Lung microvascular endothelial cell (primary cell): ENCODE results near the gene PACSIN2. TPM values are rescaled to one million over a fixed set of nuclear protein-coding genes. Genes with fewer than 3 reads are reported as not detected.
"Not testable (repeated sequence)": the region's sequence is repeated elsewhere in the genome, so short reads cannot be mapped to it uniquely, and the experiment has no call there.

ENCODE experiments used
- DNase-seq, 2 donors: peaks; one replicate each; pipeline versions ENCODE4 v3.0.0 to v3.0.0-alpha.2; 2010; ENCODE audit warnings: low read depth in 2 of 2
- total RNA-seq: library from RNA; depleted of rRNA; stranded (reverse); fragments of >200 nt; gene quantifications from 2 replicates; pipeline ENCODE4 v1.2.1, GENCODE V29; 2014

The PACSIN2 gene
- total RNA-seq, 1 donor from 2014 or later = 88.9 TPM

DNA sequence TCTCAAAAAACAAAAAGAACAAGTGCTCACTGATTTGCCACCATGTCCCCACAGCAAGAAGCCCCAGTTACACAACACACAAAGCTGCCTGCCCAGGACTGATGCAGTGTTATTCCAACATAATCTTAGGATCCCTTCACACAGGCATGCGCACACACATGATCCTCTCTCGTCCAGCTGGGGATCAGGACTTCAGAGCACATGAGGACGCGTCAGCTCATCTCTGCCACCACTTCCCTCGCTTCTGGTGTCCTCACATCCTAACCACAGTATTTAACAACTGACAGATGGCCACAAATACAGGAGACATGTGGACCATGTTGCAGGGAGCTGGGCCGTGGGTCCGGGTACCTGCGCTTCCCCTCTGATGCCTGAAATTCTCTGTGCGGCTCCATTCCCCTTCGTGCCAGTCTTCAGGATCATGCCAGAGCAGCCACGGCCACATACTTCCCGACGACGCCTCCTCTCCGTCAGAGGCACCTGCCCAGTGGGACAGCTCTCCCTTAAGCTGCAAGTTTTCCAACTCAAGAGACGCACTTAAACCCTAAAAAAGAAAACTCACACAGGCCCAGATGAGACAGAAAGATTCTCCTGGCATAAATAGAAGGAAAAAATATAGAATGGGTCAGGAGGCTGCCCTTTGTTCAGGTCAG is 68.3 kb downstream of the PACSIN2 start:
- no peak for DNase-seq

DNA sequence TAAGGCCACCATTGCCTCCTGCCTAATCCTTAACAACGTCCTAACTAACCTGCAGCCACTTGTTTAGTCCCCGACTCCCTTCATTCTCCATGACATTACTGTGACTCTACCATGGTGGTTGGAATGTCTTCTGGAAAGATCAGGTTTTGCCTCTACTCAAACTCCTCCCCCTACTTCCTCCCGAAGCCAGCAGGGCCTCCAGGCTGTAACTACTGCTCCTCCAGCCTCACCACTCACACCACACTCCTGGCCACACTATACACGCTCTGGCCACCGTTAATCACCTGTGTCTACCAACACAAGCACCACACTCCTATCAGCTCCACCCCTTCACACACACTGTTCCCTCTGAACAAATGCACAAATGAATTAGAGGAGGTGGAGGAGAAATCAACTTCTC is 69.2 kb downstream of the PACSIN2 start:
- DNase-seq = no peak

DNA sequence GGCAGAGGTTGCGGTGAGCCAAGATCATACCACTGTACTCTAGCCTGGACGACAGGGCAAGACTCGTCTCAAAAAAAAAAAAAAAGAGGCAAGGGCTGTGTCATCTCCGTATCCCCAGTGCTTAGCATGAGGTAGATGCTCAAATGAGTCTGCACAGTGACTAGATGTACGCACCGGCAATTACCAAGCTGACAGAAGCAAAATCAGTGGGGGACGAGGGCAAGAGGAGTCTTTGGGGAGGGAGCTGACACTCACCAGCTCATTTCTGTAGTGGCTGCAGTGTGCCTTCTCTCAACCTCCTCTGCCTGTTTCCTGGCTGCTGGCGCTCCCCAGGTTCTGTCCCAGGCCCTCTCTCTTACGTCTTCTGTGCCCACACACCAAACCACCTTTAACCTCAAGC is 69.9 kb downstream of the PACSIN2 start:
- no peak for DNase-seq

DNA sequence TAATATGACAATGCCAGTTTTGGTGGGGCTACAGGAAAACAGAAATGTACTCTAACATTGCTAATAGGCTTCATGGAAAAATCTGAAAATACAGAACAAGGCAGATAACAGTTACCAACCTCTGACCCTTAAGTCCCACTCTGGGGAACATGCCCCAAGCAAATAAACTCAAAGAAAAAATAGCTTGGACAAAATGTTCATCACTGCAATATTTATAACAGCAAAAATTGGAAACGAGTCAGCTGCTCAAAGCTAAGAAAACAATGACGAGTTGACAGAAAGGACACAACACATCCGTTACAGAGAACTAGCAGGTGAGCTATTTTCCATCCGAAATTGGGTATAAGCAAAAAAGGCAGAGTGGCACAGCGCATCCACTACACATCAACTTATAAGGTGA is 70.5 kb downstream of the PACSIN2 start:
- DNase-seq = peak in 1 of 2 donors; percentile 92

DNA sequence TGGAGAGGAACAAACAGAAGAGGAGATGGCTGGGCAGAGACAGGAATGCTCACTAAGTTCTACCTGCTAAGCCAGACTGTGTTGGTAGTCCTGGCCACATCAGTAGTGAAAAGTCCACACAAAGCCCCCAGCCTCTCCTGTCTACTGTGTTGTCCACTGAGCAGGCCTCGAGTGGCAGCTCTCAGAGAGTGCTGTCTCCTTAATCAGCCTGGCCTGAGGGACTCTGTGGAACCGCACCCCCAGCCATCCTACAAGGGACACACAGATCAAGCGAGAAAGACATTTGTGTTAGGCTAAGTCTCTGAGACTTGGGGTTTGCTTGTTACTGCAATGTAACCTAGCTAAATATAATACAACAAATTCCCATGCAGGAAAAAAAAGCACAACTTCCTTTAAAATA is 71.0 kb downstream of the PACSIN2 start:
- DNase-seq = no peak

DNA sequence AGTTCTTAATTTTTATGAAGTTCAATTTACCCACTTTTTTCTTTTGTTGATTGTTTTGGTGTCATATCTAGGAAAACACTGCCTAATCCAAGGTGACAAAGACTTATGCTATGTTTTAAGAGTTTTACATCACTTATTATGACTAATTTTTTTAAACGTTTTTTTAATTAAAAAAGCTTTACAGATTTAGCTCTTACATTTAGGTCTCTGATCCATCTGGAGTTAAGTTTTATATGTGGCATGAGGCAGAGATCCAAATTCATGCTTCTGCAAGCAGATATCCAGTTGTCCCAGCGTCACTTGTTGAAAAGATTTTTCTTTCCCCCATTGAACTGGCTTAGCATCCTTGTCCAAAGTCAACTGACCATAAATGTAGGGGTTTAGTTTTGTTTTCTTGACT is 72.6 kb downstream of the PACSIN2 start:
- no peak for DNase-seq

DNA sequence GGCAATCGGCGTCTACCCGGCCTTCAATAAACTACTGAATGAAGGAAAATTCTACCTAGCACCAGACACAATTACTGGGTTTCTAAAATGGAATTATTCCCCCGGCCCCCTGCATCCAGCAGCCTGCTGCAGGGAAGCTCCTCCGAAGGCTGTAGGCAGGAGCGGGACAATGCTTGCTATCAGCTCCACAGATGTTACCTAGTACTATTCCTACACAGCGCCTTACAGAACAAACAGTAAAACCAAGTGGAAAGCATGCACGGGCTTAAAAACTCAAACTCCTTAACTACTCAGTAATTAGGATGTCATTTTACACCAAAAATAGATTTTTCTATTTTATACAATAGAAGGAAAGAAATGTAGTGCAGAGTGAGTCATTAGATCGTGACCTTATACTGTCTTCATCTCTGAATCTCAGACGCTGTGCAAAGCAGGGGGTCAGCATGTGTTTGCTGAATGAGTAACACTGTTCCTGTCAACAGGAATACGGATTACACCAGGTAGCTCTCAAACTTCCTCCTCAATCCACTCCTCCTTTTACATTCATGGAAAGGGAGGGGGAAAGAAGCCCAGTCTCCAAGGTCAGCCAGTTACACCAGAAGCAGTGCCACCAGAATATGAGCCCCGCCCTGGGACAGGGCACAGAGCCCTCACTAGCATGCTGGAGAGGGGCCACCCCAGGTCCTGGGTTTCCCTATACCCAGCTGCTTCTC is 74.9 kb downstream of the PACSIN2 start:
- DNase-seq = peak; percentile 54 to 96

DNA sequence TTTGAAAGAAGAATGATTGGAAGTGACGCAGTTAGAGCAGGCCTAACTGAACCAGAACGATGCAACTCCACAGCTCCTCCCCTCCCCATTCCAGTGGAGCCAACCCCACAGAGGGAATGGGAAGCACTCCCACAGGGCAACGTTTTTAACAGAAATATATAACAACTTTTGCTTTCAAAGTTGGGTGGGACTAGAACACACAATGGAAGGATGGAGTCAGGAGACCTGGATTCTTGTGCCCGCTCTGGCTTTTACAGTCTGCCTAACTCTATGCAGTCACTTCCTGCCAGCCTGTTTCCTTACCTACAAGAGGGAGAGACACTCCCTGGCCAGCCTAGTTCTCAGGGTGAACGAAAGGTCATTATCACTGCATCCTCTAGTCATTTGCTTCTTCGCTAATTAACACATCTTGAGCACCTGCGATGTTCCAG is 75.5 kb downstream of the PACSIN2 start:
- DNase-seq = peak; percentile 72 to 86

DNA sequence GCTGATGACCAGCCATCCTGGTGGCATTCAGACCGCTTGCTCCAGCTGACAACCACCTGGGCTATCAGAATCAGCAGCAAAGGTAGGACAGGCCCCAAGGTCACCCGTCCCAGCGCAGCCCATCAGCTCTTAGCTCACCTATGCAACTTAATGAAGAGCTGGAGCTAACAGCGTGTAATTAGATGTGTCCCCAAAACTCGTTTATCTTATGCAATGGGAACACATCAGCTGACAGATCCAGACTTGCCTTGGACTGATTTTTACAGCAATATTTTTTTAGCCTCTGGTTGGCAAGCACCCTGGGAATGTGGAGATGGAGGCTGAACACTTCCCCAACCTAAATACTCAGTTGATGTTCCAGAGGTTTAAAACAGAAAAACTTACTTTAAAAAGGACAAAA is 76.0 kb downstream of the PACSIN2 start:
- DNase-seq = peak in 1 of 2 donors; percentile 30

DNA sequence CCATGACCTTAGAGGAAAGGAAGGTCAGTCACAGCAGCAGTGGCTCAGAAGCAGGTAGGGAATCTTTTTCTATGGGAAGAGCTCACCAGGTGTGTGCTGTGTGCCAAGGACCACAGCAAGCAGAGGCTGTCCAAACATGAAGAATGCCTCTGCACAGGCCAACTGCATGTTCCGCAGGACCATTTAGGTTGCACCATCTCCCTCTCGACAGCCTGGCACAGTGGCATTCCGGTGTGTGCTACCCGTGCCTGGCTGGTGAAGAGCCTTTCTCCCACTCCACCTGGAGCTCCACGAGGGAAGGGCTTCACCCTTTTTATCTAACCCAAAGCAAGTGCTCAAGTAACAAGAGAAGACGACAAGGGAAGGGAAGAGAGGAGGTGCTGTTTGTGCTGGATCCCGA is 76.5 kb downstream of the PACSIN2 start:
- DNase-seq = no peak

DNA sequence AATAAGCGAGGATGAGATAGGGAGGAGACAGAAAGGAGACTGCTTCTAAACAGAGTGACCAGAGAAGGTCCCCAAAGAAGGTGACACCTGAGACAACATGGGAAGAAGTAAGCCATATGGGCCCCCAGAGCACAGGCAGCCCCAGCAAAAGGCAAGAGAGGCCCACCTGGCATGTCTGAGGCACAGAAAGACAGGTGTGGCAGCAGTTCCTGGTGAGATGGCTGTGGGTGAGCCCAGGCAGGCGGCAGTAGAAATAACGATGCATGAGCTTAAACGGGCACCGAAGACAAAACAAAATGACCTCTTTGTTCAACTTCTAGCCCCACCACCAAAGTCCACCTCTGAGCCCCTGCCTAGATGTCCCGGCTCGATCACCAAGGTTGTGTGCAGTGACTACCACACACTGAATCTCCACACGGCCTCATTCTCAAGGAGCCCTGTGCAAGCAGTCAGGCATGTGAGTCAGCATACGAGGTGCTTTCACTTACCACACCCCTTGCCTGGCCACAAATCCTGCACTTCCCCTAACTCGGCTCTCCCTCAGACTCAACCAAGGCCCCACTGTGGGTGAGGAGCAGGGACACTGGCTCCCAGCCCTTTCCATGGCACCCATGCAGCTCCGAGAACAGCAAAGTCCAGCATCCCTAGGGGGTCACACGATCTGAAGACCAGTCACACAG is 77.6 kb downstream of the PACSIN2 start:
- peak in 1 of 2 donors; percentile 82 for DNase-seq

DNA sequence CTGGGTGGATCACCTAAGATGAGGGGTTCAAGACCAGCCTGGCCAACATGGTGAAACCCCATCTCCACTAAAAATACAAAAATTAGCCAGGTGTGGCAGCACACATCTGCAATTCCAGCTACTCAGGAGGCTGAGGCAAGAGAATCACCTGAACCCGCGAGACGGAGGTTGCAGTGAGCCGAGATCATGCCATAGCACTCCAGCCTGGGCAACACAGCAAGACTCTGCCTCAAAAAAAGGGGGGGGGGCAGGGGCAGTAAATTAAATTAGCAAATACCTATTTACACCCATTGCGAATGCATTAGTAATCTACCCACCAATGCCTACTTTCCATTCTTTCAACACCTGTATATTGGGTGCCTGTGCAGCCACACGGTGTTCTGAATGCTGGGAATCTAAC is 78.3 kb downstream of the PACSIN2 start:
- DNase-seq = not testable (repeated sequence)

DNA sequence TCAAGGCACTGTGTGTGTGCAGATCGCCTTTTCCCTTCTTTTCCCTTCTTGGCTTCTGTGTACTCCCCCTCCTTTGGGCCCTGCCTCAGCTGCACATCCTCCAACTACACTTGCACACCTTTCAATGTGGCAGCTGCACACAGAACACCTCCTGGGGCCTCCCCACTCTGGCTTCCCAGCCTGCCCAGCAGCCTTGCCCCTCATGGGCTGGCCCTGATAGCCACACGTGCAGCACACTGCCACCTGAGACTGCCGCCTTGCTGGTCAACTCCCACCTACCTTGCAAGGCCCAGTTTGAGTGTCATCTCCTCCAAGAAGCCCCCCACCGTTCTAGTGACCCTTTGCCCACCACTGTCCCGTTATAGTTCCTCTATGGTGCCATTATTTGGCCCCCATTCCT is 80.6 kb downstream of the PACSIN2 start:
- no peak for DNase-seq

DNA sequence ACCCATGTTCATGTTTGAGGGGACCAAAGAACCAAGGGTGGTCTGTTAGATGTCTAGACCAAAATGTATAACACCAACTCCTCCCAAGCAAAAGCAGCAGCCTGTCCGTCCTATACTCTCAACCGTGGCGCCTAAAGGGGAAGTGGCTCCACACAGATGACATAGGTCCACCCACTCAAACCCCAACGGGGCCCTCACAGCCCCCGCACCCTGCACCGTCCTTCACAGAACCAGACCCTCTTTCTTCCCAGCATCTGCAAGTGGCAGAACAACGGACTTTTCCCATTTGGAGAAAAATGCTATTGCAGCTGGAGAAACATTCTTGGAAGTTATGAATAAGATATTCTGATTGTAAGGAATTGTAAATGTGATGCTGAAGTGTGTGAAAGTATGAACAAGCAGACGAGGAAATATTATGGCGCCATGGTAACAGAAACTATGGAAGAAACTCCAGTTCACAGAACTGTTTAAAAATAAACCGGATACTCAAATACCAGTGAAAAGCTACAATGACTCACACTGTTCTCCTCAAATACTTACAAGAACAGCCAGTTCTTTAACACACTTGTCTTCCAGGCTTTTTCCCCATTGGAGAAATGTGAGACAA is 81.4 kb downstream of the PACSIN2 start:
- peak; percentile 88 to 97 for DNase-seq

DNA sequence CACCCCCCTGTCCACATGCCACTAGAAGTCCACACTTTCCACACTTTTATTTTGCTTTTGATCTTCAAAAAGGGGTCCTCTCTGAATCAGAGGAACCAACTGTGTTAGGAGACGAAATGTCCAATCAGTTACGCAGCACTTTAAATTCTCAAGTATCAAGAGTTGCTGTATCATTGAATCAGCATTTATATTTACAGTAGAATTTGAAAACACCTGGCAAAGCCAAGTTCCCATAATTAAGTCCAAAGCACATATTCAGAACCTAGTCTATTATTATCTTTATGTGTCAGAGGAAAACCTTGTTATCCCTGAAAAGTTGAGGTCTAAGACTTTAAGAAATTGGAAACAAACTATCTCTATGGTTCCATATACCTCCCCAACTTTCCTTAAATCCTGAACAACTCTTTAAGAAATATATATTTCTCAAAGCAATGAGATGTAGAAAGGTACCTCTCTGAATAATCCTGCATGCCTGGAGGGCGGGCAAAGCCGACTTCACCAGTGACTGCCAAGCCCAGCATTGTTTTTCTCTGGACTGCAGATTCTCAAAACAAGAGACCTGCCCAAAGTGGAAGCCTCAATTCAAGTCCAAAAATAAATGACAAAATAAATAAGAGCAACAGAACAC is 82.0 kb downstream of the PACSIN2 start:
- peak; percentile 20 to 48 for DNase-seq

DNA sequence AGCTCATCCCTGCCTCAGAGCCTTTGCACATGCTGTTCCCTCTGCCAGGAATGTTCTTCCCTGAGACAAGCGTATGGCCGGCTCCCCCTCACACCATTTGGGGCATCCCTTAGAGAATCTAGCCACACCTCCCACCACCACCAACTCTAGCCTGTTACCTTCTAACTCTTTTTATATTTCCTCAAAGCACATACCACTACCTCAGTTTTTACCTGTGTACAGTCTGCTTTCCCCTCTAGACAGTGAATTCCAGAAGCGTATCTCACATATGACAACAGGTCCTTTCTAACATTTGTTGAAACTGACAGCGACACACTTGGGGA is 82.8 kb downstream of the PACSIN2 start:
- no peak for DNase-seq

DNA sequence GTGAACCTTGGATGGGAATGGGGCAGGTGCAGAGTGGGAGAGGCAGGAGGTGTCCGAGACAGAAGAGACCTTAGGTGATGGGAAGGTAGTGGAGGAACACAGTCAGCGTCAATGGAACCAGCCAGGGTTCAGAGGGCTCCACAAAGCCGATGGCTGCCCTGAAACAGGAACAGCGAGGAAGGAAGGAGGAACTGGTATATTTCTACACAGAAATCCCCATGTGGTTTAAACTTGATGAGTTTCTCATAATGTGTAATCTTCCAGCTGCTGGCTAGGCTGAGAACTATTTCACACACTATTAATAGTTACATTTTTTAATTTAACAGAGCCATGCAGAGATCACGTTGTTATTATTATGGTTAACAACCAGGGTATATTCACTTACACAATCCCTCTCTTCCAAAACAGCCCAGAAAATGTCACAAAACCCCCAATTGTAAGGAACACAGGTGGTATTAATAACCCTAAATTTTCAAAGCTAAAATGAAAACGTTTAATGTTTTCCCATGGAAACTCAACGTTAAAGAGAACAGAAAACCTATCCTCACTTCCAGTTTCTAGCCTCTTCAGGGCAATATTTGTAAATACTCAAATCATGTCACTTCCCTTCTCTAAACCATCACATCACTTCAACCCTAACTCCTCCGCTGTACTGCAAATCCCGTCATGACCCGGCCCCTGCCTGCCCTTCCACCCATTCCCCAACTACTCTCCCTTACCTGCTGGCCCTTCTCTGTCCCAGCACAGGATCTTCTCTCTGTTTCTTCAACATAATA is 83.3 kb downstream of the PACSIN2 start:
- DNase-seq = no peak

DNA sequence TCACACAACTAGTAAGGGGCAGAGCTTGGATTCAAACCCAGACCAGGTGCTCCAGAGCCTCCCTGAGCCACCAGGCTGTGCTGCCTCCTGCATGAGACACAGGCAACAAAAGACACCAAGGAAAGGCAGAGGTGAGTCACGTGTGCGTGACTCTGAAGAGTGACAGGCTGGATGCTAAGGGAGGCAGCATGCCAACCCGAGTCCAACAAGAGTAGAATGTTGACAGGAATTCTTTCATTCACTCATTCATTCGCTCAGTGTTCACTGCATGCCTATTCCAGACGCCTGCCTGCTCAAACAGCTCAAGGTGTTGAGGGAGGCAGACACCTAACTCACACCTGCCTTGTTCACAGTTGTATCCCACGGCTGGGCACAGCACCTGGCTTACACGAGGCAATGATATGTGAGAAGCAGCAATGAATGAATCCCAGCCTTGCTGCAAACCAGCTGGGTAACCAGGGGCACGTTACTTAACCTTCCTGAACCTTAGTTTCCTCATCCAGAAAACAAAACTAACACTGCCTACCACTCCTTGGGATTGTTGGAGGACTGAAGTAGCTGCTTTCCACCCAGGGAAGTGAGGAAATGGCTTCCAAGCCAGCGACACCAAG is 84.0 kb downstream of the PACSIN2 start:
- peak in 1 of 2 donors; percentile 65 for DNase-seq

DNA sequence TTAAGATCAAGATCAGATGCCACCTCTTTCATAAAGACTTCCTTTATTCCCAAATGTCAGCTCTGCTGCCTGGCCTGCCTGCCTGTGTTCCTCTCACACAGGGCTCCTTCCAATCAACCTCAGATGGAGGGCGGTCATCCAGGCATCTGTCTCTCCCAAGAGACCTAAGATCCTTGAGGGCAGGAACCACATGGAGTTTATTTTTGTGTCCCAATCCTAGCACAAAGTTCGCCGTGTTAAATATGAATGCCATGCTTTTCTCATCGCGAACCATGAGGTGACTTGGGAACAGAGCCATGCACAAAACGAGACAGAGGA is 85.2 kb downstream of the PACSIN2 start:
- no peak for DNase-seq

DNA sequence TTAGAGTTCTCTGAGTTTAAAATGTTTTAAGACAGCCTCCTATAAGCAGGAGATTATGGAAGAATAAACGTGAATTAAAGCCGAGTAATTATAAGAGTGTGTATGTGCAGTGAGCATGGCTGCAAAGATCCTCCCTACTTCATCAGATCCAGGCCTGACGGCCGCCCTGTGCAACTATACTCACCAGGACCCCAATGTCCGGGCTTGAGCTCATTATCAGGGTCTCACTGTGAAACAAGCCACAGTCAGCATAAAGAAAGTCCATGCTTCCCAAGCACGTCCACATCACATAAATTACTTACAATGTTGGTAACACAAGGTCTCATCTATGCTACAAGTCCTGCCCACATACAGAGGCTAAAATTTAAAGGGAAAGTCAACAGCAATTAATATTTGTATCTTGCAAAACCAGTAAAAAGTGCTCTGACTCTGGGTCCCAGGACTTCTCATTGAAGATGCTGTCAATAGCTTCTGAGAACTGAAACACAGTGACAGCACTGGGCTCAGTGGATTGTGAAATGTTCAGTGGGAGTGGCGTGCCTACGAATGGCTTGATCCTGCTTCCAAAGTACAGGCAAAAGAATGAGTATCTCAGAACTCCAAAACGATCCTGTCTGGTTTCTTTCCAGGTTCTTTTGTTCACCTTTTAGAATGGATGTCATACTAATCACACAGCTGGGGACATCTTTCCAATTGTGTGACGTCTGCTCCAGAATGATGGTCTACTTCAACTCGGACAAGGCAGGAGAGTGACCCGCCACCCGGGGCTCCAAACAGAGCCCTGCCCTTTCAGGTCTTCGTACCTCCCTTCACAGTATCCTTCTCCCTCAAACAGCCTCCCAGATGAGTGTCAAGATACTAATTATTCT is 85.7 kb downstream of the PACSIN2 start:
- DNase-seq = no peak
